Astrocyte of the cerebellum (primary cell): Measurements from ENCODE around the gene CRTC1.

Experiments used
- DNase-seq: peaks from one replicate; pipeline ENCODE4 v3.0.0-alpha.2; 2011; ENCODE audit warnings: low read depth
- H3K4me3 ChIP-seq: 2 replicates; pipeline ENCODE4 v1.5.1; 2011; ENCODE audit warnings: mild to moderate bottlenecking, low read depth, low read length, moderate library complexity
- CTCF ChIP-seq: IDR thresholded peaks from 2 replicates; pipeline ENCODE4 v1.5.1; 2012; ENCODE audit warnings: low read length, low read depth, moderate library complexity, mild to moderate bottlenecking; ENCODE audit errors: missing control alignments
- in situ Hi-C: cut with HindIII; loops from 2 replicates; pipeline ENCODE4 v1.10.0; 2017; ENCODE audit warnings: low sequenced_read_pairs

CRTC1 gene

GRCh38 chr19:18647371-18647767 lies 36.1 kb upstream of the CRTC1 start:
- no peak for DNase-seq
- H3K4me3 ChIP-seq: no peak overlapping the region
- in situ Hi-C loops: no loop called here
- TF ChIP-seq CTCF: no peak

- in situ Hi-C loops: no loop called here
- TF ChIP-seq CTCF: no peak
- no peak for DNase-seq
- H3K4me3 ChIP-seq: no peak overlapping the region
These were observed 35.7 kb upstream of the CRTC1 start for GRCh38 chr19:18647807-18648206.

- in situ Hi-C loops: no loop called here
- TF ChIP-seq CTCF: no peak
- H3K4me3 ChIP-seq: no peak overlapping the region
- DNase-seq: no peak
These were observed 34.5 kb upstream of the CRTC1 start for GRCh38 chr19:18648973-18649315.

GRCh38 chr19:18649371-18650020 lies 34.0 kb upstream of the CRTC1 start:
- in situ Hi-C loops: no loop called here
- TF ChIP-seq CTCF: no peak
- peak; percentile 38 for DNase-seq
- H3K4me3 ChIP-seq: no peak overlapping the region

- in situ Hi-C loops: no loop called here
- TF ChIP-seq CTCF: no peak
- H3K4me3 ChIP-seq: no peak overlapping the region
- peak; percentile 23 for DNase-seq
These were observed 33.5 kb upstream of the CRTC1 start for GRCh38 chr19:18650021-18650390.

- in situ Hi-C loops: no loop called here
These were observed 32.9 kb upstream of the CRTC1 start for GRCh38 chr19:18650468-18651041.

More at GRCh38 chr19:18650468-18651041, 32.9 kb upstream of the CRTC1 start:
- no peak for TF ChIP-seq CTCF
- peak; percentile 32 for DNase-seq
- no peak overlapping the region for H3K4me3 ChIP-seq
